ENCODE results near the gene BRD3. TPM values are rescaled to one million over a fixed set of nuclear protein-coding genes. Genes with fewer than 3 reads are reported as not detected.
A peak's percentile ranks its signal among the peaks of the same experiment; 100 is the strongest.
"Not testable (repeated sequence)": the region's sequence is repeated elsewhere in the genome, so short reads cannot be mapped to it uniquely, and the experiment has no call there.

BRD3 gene
- total RNA-seq, 1 donor from 2014 or later, result 72.4 TPM

GRCh38 chr9:134083451-134083850 is 15.6 kb upstream of the BRD3 start:
- Mint-ChIP-seq H3K27ac (no peak overlapping the region), H3K4me3 (no peak overlapping the region), H3K36me3 (no peaks in the 10 kb centered on the region), H3K9me3 (peaks cover 6% of the 10 kb centered on the region), H3K4me1 (ENCODE audit: unreplicated experiment) (no peaks in the 10 kb centered on the region), H3K27me3 (peaks cover 26% of the 10 kb centered on the region)
- no peak for TF ChIP-seq CTCF (conservative IDR thresholded peaks at IDR 0.05)
- DNase-seq (ENCODE audit: extremely low spot score, unreplicated experiment), result no peak

GRCh38 chr9:134076644-134077043 is 8.8 kb upstream of the BRD3 start:
- no peak overlapping the region for H3K4me3 Mint-ChIP-seq
- peaks cover 5% of the 10 kb centered on the region for H3K4me1 Mint-ChIP-seq (ENCODE audit: unreplicated experiment)
- no peaks in the 10 kb centered on the region for H3K36me3 Mint-ChIP-seq
- no peak overlapping the region for H3K27ac Mint-ChIP-seq
- peaks cover 17% of the 10 kb centered on the region for H3K9me3 Mint-ChIP-seq
- H3K27me3 Mint-ChIP-seq, result peaks cover 24% of the 10 kb centered on the region
- TF ChIP-seq CTCF (conservative IDR thresholded peaks at IDR 0.05), result no peak
- DNase-seq (ENCODE audit: extremely low spot score, unreplicated experiment), result no peak

GRCh38 chr9:134075689-134076088 is 7.9 kb upstream of the BRD3 start:
- Mint-ChIP-seq H3K9me3 (peaks cover 17% of the 10 kb centered on the region), H3K27me3 (peaks cover 22% of the 10 kb centered on the region)
- not testable (repeated sequence) for H3K36me3 Mint-ChIP-seq; H3K4me1 Mint-ChIP-seq (ENCODE audit: unreplicated experiment); DNase-seq (ENCODE audit: extremely low spot score, unreplicated experiment); H3K27ac Mint-ChIP-seq; H3K4me3 Mint-ChIP-seq

GRCh38 chr9:134073500-134073899 is 5.7 kb upstream of the BRD3 start:
- Mint-ChIP-seq H3K36me3 (no peaks in the 10 kb centered on the region), H3K4me1 (ENCODE audit: unreplicated experiment) (peaks cover 5% of the 10 kb centered on the region), H3K27ac (no peak overlapping the region), H3K4me3 (no peak overlapping the region), H3K27me3 (peaks cover 36% of the 10 kb centered on the region), H3K9me3 (peaks cover 10% of the 10 kb centered on the region)
- DNase-seq (ENCODE audit: extremely low spot score, unreplicated experiment), result no peak
- no peak for TF ChIP-seq CTCF (conservative IDR thresholded peaks at IDR 0.05)

- DNase-seq (ENCODE audit: extremely low spot score, unreplicated experiment); H3K4me3 Mint-ChIP-seq; H3K36me3 Mint-ChIP-seq; H3K27ac Mint-ChIP-seq; H3K4me1 Mint-ChIP-seq (ENCODE audit: unreplicated experiment): not testable (repeated sequence)
- H3K27me3 Mint-ChIP-seq, result peaks cover 36% of the 10 kb centered on the region
- peaks cover 10% of the 10 kb centered on the region for H3K9me3 Mint-ChIP-seq
Measured at GRCh38 chr9:134072683-134073082, 4.9 kb upstream of the BRD3 start.

GRCh38 chr9:134071149-134071548 is 3.3 kb upstream of the BRD3 start:
- H3K4me3 Mint-ChIP-seq, result peak overlapping the region; percentile 71
- H3K9me3 Mint-ChIP-seq, result peaks cover 5% of the 10 kb centered on the region
- no peaks in the 10 kb centered on the region for H3K36me3 Mint-ChIP-seq
- peaks cover 36% of the 10 kb centered on the region for H3K27me3 Mint-ChIP-seq
- no peak for TF ChIP-seq CTCF (conservative IDR thresholded peaks at IDR 0.05)
- H3K27ac Mint-ChIP-seq, result peak overlapping the region; percentile 82
- DNase-seq (ENCODE audit: extremely low spot score, unreplicated experiment), result peak; percentile 50
- peaks cover 9% of the 10 kb centered on the region for H3K4me1 Mint-ChIP-seq (ENCODE audit: unreplicated experiment)
